Effector CD4-positive, alpha-beta T cell (primary cell): ENCODE data around the gene TCERG1L.

Experiments used
- DNase-seq: peaks from one replicate; pipeline ENCODE4 v3.0.0-alpha.2; 2020

The TCERG1L gene

DNA sequence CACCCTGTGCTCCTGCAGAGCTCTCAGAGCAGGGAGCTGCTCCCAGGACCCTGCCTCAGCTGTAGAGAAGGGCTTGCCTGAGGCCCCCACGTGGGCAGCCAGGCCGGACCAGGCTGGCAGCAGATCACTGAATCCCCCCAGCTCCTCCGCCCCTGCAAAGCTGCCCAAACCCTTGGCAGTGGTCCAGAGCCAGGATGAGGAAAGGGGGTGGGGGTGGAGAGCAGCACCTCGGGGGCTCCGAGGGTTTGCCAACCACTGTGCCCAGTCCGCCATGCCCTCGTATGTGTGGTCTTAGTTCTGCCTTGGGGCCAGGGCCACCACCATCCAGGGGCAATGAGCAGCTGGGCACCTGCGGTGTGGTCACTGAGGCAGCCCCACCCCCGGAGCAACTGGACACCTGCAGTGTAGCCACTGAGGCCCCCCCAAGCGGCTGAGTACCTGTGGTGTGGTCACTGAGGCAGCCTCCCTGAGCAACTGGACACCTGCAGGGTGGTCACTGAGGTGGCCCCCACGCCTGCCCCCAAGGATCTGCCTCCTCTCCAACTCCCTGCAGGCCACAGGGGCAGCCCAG is 90.8 kb downstream of the TCERG1L start:
- DNase-seq, result no peak

DNA sequence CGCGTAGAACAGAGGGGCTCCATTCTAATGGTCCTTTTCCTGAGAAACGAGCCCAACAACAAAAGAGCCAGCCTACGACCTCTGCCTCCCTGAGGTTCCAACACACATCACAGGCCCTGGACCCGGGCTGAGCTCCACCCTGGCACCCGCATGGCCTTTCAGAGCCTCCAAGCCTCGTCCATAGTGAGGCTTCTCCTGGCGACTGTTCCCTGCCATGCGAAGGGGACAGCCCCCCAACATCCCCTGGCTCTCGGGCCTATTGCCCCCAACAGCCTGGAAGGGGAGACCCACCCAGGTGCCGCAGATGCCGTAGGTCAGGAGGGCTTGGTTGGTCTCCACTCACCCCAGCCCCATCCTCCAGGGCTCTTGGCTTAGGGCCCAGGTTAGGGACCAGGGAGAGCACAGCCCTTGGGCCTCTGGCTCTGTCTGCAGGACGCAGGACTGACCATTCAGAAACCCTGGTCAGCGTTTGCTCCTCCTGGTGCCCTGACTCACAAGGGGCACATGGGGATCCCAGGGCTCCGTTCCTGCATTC is 91.5 kb downstream of the TCERG1L start:
- no peak for DNase-seq

DNA sequence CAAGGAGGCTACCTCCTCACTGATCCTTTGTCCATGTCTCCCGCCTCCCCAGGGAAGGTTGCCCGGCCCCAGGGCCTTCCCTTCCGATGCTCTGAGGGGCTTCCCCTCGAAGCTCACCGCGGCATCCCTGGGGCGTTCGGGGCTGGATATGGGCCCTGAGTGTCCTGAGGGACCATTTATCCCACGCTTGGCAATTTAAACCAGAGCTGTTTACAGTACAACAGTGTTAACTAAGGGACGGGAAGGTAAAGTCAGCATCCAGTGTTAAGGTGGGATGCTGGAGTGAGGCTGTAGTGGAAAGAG is 92.0 kb downstream of the TCERG1L start:
- DNase-seq, result no peak

DNA sequence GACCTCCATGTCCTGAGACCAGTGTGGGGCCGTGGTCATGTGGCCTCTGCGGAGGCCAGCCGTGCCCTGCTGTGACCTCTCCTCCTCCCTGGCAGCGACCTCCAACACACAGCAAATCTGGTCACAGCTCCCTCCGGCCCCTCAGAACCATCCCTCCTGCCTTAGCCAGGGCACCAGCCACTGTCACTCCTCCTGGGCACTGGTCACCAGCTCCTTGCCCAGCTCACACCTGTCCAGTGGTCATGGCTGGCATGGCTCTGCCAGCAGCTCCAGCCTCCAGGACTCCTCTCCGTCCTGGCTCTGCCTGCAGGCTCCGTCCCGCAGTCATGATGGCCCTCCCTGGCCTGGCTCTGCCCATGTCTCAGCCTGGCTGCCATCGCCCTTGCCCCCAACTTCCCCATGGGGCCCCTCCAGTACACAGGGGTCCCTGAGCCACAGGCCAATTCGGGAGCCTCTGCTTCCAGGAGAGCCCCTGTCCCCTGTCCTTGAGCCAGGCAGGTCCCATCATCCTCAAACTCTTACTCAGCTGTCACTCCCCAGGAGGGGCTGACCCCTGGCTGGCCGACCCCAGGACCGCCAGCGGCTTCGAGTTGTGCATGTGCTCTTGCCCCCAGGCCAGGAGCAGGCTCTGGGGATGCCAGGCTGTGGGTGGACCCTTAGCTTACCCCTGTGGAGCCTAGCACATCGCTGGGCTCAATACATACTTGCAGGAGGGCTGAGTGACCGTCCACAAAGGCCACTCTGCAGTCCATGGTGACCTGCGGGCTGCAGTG is 92.5 kb downstream of the TCERG1L start:
- DNase-seq, result no peak

DNA sequence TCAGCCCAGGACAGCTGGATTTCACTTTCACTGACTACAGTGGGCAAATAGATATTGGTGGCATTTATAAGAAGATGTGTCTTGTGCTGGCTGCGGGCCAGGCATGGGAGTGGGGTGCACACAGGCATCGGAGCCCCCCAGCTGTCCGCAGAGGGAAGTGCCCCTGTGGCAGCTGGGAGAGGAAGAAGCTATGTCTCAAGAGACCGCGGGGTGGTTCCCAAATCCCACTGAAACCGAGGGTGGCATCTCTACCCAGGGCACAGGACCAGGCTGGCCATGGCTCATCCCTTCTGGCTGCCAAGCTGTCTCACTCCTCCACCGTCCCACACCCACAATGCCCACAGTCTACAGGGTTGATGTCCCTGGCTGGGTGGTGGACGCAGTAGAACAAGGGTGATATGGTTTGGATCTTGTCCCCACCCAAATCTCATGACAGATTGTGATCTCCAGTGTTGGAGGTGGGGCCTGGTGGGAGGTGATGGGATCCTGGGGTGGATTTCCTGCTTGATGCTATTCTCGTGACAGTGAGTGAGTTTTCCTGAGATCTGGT is 94.8 kb downstream of the TCERG1L start:
- no peak for DNase-seq

DNA sequence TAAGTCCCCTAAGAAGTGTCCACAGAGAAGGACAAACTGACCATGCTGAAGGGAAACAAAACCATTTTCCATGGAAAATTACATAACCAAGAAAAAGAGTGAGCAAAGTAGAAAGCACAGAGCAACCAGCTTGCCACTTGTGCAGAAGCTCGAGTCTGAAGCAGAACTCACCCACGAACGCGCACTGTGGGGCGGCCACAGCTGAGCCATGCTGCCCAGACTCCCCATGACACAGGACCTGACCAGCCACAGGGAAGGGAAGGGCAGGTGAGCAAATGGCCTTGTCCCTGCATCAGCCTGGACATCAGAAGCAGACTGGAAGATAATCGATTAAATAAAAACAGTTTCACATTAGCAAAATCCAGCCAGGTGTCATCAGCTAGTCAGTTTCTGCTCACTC is 95.7 kb downstream of the TCERG1L start:
- no peak for DNase-seq

DNA sequence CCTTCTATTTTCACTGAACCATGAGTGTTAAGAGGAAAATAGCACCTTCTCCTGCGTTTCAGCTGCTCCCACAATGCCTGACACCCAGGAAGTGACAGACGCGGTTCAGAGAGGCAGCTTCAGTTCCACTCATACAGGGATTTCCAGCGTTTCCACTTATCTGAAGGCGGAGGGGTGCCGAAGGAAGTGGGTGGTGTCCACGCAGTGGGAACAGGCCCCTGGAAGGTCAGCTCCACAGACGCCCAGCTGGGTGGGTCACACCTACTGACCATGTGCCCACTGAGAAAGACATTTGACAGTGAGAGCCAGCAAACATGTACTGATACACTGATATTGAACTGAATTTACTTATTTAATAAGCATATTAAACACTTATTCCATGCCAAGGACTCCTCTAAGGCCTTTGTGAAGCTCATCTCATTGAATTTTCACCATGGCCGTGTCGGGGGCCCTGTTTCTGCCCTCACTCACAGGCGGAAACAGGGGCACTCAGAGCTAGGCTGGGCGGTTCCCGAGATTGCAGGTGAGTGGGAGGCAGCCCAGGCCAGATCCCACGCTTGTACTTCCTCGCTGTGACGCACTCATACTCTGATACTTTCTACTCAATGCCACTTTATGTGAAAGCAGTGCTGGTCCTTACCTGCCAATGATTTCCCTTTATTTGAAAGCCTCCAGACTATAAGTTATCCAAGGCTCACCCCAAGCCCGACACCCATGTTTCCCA is 96.8 kb downstream of the TCERG1L start:
- DNase-seq, result no peak

DNA sequence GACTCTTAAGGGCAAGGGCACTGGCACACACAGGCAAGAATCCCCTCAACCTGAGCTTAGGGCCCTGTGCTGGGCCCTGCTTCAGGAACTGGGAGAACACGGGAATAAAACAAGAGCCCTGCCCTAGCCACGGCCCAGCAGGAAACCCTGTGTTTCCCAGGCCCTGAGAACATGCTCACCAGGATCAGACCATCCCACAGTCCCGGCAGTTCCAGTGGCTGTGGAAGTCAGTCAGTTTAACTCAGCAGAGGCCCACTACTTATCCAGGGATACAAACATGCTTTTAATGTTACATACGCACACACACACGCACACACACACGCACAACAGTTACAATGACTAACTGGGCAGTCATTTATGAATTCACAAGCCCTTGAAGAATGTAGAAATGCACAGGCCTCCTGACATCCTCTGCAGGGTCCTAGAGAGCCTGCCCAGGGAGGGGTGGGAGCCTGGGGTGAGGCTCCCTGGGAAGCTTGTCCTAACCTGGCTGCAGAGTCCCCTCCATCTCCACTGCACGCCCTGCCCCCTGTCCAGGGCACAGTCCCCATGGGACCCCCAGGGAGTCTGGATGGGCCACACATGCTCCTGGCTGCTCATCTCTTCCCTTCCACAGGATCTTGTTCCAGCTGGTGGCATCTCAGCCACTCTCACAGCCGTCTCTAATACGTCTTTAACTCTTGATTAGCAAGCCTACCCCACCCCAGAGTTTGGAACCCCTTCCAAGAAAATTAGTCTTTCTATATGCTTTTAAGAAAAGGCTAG is 97.6 kb downstream of the TCERG1L start:
- no peak for DNase-seq

DNA sequence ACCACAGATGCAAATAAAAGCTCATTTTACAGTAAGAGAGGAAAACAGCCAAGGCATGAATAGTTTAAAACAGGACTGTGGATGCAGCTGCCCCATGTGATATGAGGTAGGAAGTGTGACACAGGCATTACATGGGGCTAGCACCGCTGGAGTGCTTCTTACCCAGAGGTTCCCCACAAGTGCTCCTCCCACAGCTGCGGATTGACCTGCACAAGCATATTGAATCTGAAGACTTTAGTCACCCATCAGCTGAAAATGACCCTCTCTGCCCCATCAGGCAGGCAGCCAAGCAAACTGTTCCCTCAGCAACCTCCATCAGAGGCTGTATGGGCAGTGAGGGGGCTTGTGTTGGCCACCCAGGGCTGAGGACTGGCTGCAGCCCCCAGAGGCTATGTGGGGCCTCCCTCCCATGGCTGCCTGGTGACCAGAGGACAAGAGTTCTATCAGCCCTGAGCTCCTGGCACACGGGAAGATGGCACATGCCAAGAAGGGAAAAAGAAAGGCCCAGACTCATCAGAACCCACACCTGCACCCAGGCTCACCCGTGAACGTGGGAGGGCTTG is 98.7 kb downstream of the TCERG1L start:
- no peak for DNase-seq

DNA sequence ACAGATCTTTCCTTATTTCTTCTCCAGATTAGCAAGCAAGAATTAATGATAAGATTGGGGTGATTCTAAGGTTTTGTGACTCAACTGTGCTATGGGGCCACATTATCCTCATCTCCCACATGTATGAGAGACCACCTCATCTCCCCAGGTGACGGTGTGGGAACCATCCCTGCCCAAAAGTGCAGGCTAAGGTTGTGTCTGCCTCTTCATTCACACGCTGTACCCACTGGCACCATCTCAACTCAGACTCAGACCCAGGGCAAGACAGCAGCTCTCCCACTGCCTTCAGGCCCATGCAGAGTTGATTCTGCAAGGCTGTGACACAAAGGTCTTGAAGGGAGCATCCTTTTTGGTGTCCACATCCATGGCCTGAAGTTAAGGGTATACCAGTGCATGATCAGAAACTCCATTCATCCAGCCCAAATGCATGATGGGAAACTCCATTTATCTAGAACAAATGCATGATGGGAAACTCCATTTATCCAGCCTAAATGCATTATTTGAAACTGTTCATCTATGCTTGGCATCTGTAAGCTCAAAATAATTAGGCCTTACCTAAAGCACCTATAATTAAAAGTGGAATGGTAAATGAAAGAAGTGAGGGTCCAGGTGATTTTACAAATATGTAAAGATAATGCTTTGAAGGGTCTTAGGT is 99.4 kb downstream of the TCERG1L start:
- DNase-seq, result no peak

DNA sequence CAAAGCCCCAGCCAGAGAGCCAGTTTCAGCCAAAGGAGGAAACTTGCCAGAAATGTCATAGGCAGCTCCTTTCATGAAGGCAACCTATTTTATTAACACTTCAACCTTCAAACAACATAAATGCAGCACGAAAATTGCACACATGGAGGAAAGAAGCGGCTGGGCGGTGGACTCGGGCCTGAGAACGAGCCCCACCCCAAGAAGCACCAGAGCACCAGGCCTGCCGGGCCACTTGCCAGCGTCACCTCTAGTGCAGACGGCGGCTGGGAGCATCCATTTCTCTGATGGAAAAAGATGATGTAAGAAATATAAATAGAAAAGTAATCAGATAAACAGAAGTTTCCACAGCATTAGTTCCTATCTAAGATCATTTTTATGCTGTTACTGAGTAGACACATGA is 100.0 kb downstream of the TCERG1L start:
- DNase-seq, result no peak

DNA sequence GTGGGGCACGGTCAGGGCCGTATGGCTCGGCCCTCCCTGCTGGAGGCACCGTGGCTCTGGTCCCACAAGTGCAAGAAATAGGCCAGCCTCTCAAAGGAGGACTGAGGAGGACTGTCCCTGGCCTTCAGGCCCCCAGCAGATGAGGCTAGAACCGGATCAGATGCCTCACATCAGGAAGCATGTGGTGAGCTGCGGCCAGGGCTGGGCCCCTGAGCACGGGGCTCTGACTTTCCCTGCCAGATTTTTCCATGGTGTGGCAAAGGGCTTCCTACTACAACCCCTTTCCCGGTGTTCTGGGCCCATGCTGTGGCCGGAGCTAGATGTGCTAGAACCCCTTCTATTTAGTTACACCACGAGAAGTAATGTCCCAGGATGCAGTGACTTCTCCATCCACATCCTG is 100.4 kb downstream of the TCERG1L start:
- DNase-seq, result no peak

DNA sequence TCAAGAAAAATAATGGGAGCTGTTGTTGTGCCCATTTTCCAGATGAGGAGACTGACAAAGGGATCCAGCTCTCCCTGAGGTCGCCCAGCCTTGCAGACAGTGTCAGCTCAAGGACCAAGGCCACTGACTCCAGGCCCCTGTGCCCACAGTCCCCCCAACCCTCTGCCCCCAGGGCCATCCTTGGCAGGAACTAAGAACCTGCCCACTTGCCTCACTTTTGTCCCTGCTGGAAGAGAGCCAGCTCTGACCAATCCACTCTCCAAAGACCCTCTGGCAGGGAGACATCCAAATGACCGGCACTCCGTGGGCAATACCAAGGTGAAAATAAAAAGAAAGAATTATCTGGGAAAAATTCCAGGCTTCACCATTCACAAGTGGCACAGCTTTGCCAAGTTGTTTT is 101.3 kb downstream of the TCERG1L start:
- no peak for DNase-seq

DNA sequence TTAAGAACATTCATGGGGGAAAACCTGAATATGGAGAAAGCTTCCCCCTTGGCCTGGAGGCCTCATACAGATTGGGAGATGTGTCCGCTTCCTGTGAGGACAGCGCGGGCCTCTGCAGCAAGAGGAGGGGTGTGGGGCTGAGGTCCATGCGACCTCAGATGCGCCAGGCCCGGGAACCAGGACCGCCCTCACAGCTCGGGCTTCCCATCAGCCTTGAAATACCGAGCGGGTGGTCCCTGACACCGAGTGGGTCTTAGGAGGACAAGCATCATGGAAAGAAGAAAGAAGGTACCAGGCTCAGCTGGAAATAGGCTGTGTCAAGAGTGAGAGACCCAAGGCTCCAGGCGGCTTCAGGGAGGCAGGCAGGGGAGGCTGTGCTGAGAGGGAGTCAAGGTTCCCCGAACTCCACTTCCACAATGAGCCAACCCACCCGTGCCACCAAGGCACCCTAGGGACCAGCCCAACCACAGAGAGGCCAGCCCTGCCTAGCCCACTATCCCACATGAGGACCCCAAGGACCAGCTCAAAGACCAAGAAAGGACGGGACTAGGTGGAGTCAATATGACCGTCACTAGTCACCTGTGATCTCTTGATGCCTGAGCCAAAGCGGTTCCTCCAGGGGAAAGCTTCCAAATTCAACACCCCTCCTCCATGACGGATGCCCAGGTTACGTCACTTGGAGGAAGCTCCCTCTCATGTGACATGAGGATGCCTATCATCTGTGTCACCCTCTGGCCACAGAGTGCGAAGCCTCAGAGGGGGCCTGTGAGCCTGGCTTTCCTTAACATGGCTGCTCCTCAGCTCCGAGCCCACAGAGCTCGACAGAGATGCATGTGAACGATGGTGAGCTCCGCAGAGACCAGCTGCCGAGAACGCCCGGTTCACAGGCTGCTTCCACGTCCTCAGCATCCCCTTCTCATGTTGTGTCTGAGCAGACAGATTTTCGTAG is 103.7 kb downstream of the TCERG1L start:
- no peak for DNase-seq

DNA sequence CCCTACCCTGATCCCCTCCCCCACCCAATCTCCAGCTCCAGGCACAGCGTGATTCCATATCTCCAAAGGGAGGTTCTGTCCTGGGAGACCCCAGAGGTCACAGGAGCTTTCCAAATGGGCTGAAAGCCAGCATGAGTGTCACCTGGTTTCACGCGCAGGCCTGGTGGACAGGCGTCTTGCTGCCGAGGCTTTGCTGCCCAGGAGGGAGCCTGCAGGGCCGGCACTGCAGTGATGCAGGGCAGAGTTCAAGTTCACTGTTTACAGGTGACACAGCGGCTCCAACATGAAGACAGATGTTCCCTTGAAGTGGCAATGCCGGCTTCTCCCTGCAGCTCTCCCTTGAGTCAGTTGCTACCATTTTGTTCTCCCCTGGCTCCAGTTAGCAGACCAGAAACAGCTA is 104.3 kb downstream of the TCERG1L start:
- DNase-seq, result no peak

DNA sequence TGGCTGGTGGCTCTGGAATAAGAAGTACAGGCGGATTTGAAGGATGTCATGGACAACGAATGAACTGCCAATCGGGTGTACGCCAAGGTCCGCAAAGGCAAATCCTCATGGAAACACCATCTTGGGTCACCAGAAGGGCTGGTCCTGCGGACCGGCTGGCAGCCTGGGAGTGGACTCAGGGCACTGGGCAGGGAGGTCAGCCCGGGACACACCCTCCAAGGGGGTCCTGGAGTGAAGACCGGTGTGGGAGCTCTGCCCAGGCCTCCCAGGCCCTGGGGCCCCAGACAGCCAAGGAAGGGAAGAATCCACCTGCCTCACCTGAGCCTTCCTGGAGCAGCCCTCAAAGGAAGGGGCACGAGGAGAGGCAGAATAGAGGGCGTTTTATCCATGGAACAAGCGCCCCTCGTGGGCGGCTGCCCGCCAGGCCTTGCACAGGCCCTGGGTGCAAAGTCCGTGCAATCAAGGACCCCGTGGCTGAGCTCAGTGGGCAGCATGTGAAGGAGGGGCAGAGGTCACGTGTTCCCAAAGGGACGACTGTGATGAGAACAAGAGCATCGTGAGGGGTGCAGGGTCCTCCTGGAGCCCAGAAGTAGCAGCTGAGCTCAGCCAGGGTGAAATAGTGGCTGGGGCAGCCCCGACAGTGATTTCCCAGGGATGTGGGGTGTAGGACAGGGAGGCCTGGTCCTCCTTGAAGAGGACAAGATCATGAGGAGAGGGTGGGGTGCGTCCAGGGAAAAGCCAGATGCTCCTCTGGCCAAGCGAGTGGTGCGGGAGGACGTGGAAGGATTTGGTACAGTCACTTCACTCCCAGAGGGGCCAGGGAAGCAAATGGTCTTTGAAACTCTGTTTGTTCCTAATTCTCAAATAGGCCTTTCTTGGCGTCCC is 105.2 kb downstream of the TCERG1L start:
- no peak for DNase-seq

DNA sequence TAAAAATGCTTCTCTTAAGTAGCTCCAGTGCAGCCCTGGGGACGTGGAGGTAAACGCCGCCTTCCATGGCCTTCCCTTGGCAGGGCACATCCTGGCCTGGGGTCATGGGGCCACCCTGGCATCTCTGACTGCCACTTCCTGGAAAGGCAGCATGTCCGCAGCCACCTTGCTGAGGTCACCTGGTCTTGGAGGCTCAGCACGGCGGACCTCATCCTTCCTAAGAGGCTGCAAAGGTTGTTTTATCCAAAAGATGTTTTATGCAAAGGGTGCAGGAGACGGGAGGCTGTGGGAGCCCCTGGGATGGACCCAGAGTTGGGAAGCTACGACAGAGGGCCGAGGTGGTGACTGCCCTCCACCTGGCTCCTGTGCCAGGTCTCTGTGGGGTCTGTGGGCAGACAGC is 106.0 kb downstream of the TCERG1L start:
- DNase-seq, result no peak

DNA sequence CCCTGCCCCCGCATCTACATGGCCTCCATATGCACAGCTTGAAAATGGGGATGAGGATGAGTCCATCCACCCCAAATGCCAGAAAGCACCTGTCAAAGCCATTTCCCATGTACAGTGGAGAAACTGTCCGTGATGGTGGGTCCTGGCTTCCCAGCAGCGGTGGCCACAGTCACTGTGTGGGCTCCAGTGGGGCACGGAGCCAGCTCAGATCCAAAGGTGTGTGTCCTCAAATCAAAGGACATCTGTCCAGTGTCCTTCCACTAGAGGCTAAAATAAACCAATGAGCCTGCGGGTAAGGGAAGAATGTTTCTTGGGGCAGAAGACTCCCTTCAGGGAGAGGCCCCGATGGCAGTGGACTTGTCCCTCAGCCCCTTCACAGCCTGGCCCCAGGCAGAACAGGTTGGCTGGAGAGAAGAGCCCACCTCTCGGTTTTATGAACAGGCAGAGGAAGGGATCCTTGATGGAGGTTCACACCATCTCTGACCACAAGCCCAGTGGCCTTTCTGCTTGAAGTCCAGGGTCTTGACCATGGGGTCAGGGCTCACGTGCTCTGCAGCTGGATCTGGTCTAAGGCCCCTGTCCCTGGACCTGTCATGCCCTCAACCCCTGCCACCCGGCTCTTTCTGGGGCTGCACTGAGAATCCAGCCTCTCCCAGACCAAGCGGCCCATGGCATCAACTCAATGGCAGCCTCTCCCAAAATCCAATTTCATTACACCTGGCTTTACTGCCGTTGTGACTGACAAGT is 106.9 kb downstream of the TCERG1L start:
- DNase-seq, result no peak
